T follicular helper cell (primary cell): ENCODE measurements around the gene LIMD2.
"Not testable (repeated sequence)": the region's sequence is repeated elsewhere in the genome, so short reads cannot be mapped to it uniquely, and the experiment has no call there.

Source experiments
- DNase-seq: peaks from one replicate; pipeline ENCODE4 v3.0.0-alpha.2; 2020; ENCODE audit warnings: low read depth
- total RNA-seq, 2 experiments: gene quantifications; one replicate each; lab custom pipeline; 2026; lab: John Stamatoyannopoulos, UW

The LIMD2 gene
- 78.6 to 426 reads per million in 2 experiments for total RNA-seq

DNA sequence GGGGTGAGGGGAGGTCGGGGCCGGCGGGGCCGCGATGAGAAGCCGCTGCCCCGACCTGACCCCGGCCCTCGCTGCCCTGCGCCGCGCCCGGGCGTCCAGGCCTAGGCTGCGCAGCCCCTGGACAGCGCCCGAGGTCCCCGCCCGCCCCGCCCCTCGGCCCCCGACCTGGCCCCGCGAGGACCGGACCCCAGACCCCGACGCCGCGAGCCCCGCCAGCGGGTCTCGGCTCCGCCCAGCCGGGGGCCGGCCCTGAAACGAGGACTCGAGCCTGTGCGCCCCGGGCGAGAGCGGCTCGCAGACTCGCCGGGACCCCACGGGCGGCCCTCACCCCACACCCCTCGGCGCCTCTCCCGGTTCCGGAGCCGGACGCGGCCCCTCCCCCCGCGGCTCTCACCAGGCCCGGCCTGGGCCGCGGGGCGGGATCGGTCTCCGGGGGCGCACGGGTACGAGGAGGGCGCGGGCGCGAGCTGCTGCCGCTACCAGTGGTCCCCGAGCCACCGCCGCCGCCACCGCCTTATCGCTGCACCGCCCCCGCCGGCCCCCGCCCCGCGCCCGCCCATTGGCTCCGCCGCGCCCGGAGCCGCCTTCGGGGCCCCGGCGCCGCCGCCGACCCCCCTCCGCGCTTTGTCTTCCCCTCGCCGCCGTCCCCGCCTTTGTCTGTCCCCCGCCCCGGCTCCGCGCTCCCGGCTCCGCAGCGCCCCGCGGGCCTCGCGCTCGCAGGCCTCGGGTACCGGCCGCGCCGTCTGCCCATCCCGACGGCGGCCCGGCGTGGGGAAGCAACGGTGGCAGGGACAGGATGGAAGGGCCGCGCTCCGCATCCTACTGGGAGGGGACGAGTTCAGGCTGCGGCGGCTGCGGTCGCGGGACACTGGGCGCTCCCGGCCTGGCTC is at the start of gene LIMD2:
LIMD2 (minus strand) TSS at position 488 of the 890 bp plus-strand sequence. CDS start 827 bp downstream, outside the sequence.
- DNase-seq: peak; percentile 81

DNA sequence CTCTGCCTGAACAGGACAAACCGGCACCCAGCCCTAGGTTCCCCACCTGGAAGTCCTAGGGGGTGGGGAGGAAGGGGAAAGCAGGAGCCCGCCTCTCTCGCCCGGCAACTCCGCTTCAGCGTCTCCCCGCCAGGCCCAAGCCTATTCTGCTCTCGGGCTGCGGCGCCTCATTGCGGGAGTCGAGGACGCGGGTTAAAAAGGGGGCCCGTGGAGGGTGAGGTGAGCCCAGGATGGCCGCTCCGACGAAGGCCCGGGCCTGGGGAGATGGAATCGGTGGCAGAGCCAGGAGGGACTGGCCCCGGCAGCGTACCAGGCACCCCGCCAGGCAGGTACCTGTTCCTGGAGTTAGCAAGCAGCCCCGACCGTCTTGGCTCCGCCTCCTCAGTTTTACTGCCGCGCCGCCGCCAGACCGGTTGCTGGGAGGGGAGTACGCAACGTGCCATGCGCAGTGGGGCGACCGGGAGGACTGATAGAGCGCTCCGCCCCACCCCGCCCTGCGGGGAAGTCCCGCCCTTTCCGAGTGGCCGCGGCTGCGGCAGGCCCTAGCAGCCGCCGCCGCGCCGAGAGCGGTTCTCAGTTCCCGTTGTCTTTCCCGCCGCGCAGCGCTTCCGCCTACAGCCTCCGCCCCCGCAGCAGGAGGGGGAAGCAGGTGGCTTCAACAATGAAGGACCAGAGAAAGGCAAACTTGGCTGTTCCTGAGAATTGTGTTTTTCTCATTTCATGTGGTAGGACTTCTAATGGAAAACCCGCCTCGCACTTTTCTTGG is 41.7 kb upstream of the LIMD2 start, which contains the start of gene STRADA:
STRADA (minus strand) TSS at position 392 of the 766 bp plus-strand sequence. CDS start 13,430 bp downstream, outside the sequence.
- peak; percentile 98 for DNase-seq

- no peak for DNase-seq
These were observed 41.1 kb upstream of the LIMD2 start for GRCh38 chr17:63741143-63741407.

GRCh38 chr17:63740464-63741142 is 40.7 kb upstream of the LIMD2 start:
- DNase-seq: no peak

- DNase-seq: no peak
These were observed 35.8 kb upstream of the LIMD2 start for GRCh38 chr17:63735691-63736090.

DNA sequence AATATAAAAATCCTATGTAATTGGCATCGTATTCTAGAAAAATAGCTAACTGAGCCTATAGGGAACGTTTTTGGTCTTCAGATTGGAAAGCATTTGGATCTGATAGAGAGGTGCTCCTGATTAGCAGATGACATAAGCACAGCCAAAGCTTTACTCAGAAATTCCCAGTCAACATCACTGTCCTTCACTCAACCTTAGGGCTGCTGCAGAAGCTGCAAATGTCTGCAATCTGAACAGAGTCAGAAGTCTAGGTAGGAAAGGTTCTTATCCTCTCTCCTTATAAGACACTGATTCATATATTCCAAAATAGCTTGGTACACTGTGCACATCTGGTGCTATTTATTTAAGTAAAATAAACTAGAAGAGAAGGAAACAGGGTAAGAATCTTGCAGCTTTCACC is 22.5 kb upstream of the LIMD2 start:
- no peak for DNase-seq

GRCh38 chr17:63720194-63720593 is 20.3 kb upstream of the LIMD2 start:
- not testable (repeated sequence) for DNase-seq

DNA sequence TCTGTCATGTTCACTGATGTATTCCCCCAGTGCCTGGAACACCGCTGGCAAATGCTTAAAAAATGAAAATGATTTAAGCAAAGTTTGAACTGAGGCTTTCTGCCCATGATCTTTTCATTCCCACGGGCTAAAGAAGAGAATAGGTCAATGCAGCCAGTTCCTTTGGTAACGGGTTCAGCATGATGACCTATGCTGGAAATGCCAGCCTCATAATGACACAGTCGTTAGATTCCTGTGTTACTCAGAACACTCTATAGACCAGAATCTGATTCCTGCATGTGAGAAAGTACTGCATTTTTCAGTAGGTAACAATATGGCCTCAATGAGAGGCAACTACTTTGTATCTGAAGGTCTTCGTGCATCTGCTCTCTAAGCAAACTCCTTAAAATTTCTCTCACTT is 19.1 kb upstream of the LIMD2 start:
- no peak for DNase-seq

DNA sequence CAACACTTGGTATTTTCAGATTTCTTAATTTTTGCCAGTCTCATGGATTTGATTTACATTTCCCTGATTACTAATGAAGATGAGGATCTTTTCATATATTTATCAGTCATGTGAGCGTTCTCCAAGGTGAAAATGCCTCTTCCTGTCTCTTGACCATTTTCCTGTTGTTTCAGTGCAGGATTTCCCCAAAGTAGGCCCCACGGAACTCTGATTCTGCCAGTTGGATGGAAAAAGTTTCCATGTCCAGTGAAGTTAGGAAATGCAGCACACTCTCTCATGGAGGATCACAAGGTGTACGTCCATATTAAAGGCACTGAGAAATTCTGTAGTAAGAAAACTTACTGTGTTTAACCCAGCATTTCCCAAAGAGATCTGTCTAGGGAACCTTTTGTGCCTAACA is 16.5 kb upstream of the LIMD2 start:
- no peak for DNase-seq

DNA sequence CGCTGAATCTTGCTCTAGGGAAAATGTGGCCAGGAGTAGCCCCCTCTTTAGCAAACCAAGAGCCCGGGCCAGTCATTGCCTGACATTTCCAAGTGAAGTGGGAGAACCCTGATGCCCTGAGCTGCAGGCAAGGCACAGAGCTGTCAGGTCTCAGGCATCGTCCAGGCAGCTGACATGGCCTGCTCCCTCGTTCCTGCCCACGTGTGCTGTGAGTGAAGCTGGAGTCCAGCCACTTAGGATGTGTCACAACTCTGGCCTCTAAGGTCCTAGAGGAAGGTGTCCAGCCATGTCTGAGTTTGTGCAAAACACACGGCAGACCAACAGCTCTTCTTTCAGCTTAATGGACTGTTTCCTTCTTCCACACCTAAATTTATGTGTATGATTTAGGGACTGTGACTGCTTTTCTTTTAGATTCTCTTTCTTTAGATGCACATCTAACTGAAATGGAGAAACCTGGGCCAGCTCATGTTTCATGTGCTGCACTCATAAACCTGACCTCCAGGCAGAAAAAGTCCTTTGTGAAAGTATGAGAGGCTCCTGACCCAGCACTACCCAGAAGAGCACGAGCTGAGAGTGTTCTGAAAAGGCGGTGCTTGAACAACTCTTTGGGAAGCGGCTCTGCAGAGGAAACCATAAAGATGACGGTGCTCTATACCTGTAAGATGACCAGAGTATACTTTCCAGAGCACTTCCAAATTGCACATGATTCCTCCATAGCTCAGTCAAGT is 14.8 kb upstream of the LIMD2 start:
- DNase-seq: no peak

GRCh38 chr17:63709110-63709509 is 9.2 kb upstream of the LIMD2 start:
- DNase-seq: no peak

GRCh38 chr17:63707151-63707550 is 7.2 kb upstream of the LIMD2 start:
- DNase-seq: no peak

GRCh38 chr17:63706336-63707082 is 6.6 kb upstream of the LIMD2 start:
- no peak for DNase-seq

GRCh38 chr17:63705657-63706056 is 5.7 kb upstream of the LIMD2 start:
- no peak for DNase-seq

GRCh38 chr17:63704836-63705235 is 4.9 kb upstream of the LIMD2 start:
- DNase-seq: no peak

- no peak for DNase-seq
These were observed 4.3 kb upstream of the LIMD2 start for GRCh38 chr17:63704259-63704576.

- DNase-seq: no peak
These were observed 3.8 kb upstream of the LIMD2 start for GRCh38 chr17:63703556-63704258.

DNA sequence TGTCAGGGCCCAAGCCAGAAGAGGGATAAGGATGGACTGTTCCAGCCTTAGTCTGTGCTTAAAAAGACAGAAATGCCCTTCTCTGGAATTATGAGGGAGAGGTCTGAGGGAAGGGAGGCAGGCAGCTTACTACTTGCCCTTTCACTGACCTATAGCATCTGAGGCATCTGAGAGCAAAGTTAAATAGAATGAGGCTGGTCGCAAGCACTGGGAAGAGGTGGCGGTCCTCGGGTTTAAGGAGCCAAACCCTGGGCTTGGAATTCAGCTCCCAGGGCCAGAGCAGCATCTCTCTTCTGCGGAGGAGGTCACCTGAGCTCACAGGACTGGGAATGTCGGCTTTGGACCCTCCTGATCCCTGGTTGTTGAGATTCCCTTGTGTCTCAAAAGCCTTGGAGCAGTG is 3.1 kb upstream of the LIMD2 start:
- DNase-seq: no peak

GRCh38 chr17:63702721-63703015 is 2.7 kb upstream of the LIMD2 start:
- no peak for DNase-seq

- peak; percentile 71 for DNase-seq
These were observed 2.2 kb upstream of the LIMD2 start for GRCh38 chr17:63701868-63702720.
